GM19328 (cell line): Measurements from ENCODE around the gene MBD3.

ENCODE experiments used
- ATAC-seq: cut with Tn5 transposase; IDR thresholded peaks from one replicate; pipeline ENCODE4 v1.9.1; 2021; ENCODE audit warnings: mild to moderate bottlenecking, moderate library complexity; ENCODE audit not compliant: unreplicated experiment

The MBD3 gene

DNA sequence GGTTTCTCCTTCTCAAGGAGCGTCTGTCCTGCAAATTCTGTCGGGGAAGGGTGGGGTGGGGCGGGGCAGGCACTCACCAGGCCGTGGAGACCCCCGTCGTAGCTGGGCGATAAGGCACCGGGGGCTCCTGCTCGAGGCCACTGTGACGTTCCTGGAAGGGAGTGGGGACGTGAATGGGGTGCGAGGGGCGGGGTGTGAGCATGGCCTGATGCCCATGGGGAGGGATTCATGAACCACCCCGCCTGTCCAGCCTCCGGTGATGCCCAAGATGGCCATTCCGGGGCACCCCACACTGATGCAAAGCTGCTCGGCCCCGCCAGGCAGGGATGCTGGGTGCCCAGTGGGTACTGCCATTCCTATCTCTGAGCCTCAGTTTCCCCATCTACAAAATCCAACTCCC, 27.0 kb upstream of the MBD3 start:
- ATAC-seq = no peak

DNA sequence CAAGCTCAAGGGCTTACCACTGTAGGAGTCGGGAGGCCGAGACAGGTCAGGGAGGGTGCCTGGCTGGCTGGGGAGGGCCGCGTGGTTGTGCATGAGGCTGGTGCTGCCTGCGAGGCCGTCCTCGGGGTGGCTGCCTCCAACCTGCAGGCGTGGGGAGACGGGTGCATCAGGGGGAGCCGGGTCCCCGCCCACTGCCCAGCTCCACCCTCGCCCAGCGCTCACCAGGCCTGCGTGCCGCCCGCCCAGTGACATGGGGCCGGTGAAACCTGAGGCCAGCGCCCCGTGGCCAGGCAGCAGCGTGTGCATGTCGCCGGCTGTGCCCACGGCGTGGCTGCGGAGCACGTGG, 26.4 kb upstream of the MBD3 start:
- ATAC-seq = no peak

DNA sequence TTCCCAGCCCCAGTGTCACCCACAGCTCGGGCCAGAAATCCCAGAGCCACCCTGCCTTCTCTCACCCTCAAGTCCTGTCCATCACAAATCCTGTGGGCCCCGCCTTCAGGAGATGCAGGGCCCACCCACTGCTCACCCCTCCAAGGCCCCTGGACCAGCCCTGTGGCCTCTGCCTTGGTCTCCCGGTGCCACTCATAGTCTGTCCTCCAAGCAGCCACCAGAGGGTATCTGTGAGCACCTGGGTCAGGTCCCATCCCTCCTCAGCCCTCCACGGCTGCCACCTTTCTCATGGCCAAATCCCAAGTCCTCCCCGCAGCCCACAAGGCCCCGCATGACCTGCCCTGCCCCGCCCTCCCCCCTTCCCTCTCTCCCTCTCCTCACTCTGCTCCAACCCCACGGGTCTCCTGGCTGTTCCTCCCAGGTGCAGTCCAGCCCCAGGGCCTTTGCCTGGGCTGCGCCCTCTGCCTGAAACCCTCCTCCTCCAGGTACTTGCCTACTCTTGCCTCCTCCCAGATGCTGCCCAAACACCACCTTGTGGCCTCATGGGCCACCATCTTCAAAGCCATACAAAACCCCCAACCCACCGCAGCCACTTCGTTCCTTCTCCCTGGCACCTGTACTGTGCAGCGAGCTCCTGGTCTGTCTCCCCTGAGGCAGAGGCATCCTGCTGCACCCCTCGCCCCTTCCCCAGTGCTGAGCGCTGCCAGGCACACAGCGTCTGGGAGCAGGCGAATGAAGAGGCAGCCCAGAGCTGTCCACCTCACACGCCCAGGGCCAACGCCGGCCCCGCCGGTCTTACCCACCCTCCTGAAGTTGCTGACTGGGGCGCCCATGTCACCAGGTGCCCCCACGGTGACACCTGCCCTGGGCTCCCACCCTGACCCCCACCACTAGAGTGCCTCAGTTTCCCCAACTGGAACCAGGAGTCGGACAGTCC, 25.8 kb upstream of the MBD3 start:
- ATAC-seq = no peak

- ATAC-seq = no peak
Measured at GRCh38 chr19:1616875-1617274, 24.2 kb upstream of the MBD3 start.

DNA sequence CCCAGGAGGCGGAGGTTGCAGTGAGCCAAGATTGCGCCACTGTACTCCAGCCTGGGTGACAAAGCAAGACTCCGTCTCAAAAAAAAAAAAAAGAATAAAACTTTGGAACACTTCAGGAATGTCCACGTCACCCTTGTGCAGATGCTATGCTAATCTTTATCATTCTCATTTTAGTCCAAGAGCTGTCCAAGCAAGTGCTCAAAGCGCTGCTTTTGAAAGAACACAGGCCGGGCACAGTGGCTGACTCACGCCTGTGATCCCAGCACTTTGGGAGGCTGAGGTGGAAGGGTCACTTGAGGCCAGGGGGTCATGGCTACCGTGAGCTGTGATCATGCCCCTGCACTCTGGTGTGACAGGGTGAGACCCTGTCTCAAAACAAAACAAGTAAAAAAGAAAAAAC, 23.7 kb upstream of the MBD3 start:
- no peak for ATAC-seq

GRCh38 chr19:1615156-1615765, 22.6 kb upstream of the MBD3 start:
- no peak for ATAC-seq

DNA sequence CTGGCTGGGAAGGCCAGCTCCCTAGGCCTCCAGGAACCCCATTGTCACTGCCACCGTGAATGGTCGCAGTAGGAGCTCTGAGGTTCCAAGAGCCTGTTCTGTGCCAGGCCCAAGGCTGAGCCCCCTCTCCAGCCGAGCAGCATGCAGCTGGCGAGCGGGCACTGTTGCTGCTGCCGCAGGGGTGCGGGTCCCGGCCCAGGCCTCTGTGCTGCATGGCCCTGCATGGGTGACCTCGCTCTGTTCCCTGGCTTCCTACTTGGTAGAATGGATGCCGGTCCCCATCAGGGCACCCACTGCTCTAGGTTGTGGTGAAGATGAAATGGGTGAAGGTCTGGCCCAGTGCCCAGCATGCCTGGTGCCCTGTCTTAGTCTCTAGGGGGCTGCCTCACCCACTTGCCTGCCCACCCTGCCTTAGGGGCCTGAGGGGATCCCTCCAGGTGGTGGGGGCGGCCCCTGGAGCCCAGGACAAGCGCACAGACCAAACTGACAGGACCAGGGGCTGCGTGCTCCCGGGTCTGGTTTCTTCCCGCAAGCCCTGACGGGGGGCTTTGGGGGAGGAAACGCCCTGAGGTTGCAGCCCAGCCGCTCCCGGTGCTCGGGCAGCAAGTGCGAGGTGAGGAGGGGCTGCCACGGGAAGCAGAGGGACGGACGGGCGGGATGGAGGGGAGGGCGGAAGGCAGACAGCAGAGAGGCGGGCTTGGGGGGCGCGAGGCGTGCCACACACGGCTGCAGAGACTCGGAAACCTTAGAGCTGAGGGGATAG, 21.3 kb upstream of the MBD3 start:
- no peak for ATAC-seq

- no peak for ATAC-seq
Measured at GRCh38 chr19:1613146-1613545, 20.5 kb upstream of the MBD3 start.

GRCh38 chr19:1612114-1613086, 19.7 kb upstream of the MBD3 start:
- no peak for ATAC-seq

DNA sequence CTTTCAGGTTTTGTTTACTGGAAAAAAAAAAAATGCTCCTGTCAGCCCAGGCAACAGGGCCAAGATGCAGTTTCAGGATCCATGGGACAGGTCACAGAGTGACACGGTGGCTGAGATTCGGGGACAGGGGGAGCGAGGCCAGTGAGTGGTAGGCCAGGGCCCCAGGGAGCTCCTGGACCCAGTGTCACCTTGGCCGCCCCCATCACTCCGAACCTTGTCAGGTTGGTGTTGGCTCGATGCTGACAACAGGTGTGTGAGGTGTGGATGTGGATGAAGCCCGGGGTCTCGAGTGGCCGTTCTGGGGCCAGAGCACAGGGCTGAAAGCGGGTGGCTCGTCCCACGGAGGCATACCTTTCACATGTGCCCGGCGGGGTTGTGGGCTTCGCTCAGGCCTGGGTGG, 18.7 kb upstream of the MBD3 start:
- no peak for ATAC-seq

DNA sequence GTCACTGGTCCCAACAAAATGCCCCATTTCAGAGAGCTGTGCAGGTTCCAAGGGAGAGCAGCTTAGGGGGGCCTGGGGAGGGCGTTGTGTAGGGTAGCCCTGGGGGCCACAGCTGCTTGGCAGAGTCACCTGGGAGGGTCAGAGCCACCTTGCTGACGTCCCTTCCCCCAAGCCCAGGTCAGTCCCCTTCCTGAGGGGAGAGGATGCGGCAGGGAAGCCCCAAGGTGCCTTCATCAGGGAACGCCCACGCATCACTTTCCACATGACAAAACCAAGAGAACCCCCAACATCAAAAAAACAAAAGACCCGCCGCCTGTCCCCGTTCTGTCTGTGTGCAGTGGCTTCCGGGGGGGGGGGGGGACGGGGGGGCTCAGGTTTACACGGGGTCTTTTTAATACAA, 17.9 kb upstream of the MBD3 start:
- no peak for ATAC-seq

DNA sequence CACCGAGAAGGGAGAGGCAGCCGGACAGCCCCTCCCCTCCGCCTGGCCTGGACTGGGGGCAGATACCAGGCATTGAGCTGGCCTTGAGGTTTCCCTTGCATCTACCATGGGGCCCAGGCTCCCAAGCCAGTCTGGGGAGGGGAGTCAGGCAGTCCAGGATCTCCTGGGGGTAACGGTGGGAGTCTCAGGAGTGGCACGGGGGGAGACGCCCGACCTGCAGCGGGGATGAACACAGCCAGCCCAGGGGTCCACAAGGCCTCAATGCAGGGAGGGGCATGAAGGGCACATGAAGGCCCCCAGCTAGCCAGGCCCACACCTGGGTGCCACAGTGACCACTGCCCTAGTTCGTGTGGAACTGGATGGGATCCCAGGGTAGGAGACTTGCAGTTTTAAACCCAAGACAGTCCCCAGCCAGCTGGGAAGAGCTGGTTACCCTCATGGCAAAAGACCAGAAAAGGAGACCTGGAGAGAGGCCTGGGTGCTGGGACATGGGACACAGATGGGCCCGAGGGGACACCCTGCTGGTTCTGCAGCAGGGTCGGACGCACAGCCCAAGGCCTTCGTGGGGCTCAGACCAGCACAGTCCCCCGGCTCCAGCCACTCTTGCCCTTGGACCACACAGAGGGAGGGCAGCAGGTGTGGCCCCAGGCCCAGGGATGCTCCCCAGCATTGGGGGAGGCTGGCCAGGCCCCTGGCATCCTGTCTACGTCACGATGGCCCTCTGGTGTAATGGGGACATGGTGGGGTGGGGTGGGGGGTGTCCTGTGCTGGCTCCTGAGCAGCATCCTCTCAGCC, 17.2 kb upstream of the MBD3 start:
- ATAC-seq = no peak

- ATAC-seq = no peak
Measured at GRCh38 chr19:1609103-1609396, 16.4 kb upstream of the MBD3 start.

- ATAC-seq = no peak
Measured at GRCh38 chr19:1608359-1609102, 15.9 kb upstream of the MBD3 start.

DNA sequence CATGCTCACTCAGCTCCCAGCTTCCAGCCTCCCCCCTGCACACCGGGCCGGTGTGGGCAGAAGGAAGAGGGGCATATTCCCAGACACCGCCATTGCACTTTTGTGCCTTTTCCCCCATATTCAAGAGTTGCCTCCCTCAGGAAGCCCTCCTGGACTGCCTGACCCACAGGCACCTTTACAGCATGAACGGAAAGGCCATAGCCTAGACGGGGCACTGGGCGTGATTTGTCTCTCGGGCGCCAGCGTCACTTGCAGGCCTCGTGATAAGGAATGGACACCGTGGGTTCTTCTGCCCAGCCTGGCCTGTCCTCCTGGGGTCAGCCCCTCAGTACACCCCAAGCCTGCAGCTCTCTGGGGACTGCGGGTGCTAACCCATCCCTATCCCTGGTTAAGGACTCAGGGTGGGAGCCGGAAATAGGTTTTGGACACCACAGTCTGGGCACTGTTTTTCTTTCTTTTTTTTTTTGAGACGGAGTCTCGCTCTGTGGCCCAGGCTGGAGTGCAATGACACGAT, 13.5 kb upstream of the MBD3 start:
- ATAC-seq = no peak

DNA sequence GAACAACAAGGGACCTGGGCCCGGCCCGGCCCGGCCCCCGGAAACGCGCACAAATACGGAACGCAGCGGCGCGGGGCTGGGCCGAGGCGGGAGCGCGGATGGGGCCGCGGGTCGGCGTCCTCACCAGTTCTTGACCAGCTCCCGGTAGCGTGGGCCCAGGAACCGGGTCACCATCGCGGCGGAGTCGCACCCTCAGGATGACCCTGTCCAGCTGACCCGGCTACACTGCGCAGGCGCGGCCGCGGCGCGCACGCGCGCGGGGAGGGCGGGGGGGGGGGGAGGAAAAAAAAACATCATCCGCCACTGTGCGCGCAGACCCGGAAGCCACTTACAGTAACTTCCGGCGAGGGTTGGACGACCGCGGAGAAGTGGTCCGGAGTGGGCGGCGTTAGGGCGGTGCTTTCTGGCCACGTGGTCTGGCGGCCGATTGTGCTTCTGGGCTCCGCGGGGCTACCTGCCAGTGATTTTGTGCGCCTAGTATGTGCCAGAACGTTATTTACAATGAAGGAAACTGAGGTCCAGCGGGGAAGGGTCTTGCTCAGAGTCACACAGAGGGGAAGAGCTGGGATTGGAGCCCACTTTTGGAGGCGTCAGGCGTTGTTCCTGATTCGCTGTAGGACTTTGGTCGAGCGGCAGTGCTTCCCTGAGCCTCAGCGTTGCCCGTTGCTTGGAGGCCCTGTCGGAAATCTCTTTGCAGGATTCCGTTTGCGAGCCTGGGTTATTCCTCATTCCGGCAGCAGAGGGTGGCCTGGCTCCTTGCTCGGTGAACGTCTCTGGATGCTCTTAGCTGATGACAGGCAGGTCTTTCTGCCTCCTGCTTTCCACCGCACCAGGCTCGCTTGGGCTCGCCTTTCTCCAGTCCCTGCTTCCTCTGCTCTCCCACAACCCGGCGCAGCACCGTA, 12.8 kb upstream of the MBD3 start, which contains the start of gene UQCR11:
TSS of gene UQCR11 (minus strand) at position 227 of the 902 bp plus-strand sequence. CDS start at position 174, 53 bp downstream.
- ATAC-seq = peak; percentile 71

GRCh38 chr19:1602091-1602707, 9.5 kb upstream of the MBD3 start:
- no peak for ATAC-seq
